Vagina (tissue), 2 donors: ENCODE measurements around the gene CACNA2D1.
"Not testable (repeated sequence)": the region's sequence is repeated elsewhere in the genome, so short reads cannot be mapped to it uniquely, and the experiment has no call there.

Source experiments
- CTCF ChIP-seq, 3 experiments: fragments of 450-650 bp in 2 of 3; fragments of 200-600 bp in 1 of 3; sonication (generic) in 1 of 3; IDR thresholded peaks; one replicate each; pipeline ENCODE4 v1.5.1; 2017 to 2019; ENCODE audit warnings: antibody characterized with exemption in 3 of 3, mild to moderate bottlenecking in 2 of 3, moderate library complexity in 2 of 3
- POLR2A ChIP-seq, 2 donors: fragments of 450-650 bp; IDR thresholded peaks; one replicate each; pipeline ENCODE4 v1.6.1; 2017; ENCODE audit warnings: antibody characterized with exemption in 2 of 2, mild to moderate bottlenecking in 2 of 2, moderate library complexity in 2 of 2
- POLR2AphosphoS5 ChIP-seq, 2 donors: sonication (generic); formaldehyde crosslinking; IDR thresholded peaks; one replicate each; pipeline ENCODE4 v1.9.0; 2017; ENCODE audit warnings: antibody characterized with exemption in 2 of 2, mild to moderate bottlenecking in 2 of 2, low read depth in 1 of 2; ENCODE audit not compliant: insufficient read depth in 1 of 2

GRCh38 chr7:82140608-82141007 lies 303.0 kb downstream of the CACNA2D1 start:
- not testable (repeated sequence) for TF ChIP-seq CTCF (IDR thresholded peaks at IDR 0.05); POLR2A (IDR thresholded peaks at IDR 0.05); POLR2AphosphoS5 (IDR thresholded peaks at IDR 0.05; ENCODE audit: insufficient read depth in 1 of 2, low read depth in 1 of 2)
